HCT116 (cell line): Measurements from ENCODE around the gene RNF151. TPM values are rescaled to one million over a fixed set of nuclear protein-coding genes. Genes with fewer than 3 reads are reported as not detected.

ENCODE experiments used
- ATAC-seq: fragments of 200-7000 bp; cut with Tn5 transposase; 2 replicates; pipeline ENCODE4 v1.9.1; 2020; ENCODE audit warnings: mild to moderate bottlenecking, moderate library complexity
- BruUV-seq: library from RNA; stranded (reverse); fragments of 400-500 nt; replicated peaks from 2 replicates; lab custom pipeline; 2021; lab: Mats Ljungman, UMichigan
- CTCF ChIA-PET: fragments of 300-600 bp; sonication (Branson Sonifier 250); formaldehyde crosslinking; loops from one replicate; lab custom pipeline; 2021; ENCODE audit warnings: antibody characterized with exemption; lab: Charles Lee
- POLR2A ChIA-PET: fragments of 300-600, 350-600 bp; sonication (Branson Sonifier 250); formaldehyde crosslinking; loops from one replicate; lab custom pipeline; 2021; ENCODE audit warnings: antibody characterized with exemption; lab: Charles Lee
- RAD21 ChIA-PET, 2 experiments: fragments of 300-600 bp; sonication (Branson Sonifier 250); formaldehyde crosslinking; loops; one replicate each; lab custom pipeline; 2023; ENCODE audit warnings: low total read pairs in 2 of 2; ENCODE audit not compliant: uncharacterized antibody in 2 of 2, unreplicated experiment in 2 of 2, low non-redundant PET in 1 of 2; lab: Charles Lee
- DNase-seq: peaks from one replicate; pipeline ENCODE4 v3.0.0-alpha.2; 2010; ENCODE audit warnings: low read depth, low spot score
- H2AFZ ChIP-seq: fragments of 200-600 bp; shearing (Covaris generic), sonication (generic); 2 replicates; pipeline ENCODE4 v1.6.1; 2017; ENCODE audit warnings: low read depth, mixed run types, mixed read lengths, antibody characterized with exemption, low read length; ENCODE audit not compliant: poor library complexity, severe bottlenecking
- H3K27ac ChIP-seq: 2 replicates; pipeline ENCODE4 v1.5.1; 2012; ENCODE audit warnings: low read depth, low read length
- H3K27me3 ChIP-seq: fragments of 200-600 bp; sonication (generic); 2 replicates; pipeline ENCODE4 v1.6.1; 2016; ENCODE audit warnings: mixed run types, low read length, mixed read lengths; ENCODE audit not compliant: insufficient read depth
- H3K36me3 ChIP-seq, 2 experiments: fragments of 200-500 bp in 1 of 2; fragments of 200-600 bp in 1 of 2; sonication (Bioruptor generic) in 1 of 2; sonication (generic) in 1 of 2; 2 replicates each; pipeline versions ENCODE4 v1.5.1 to v1.6.1; 2014 to 2016; ENCODE audit warnings: low read length in 2 of 2, inconsistent platforms in 1 of 2, mixed read lengths in 1 of 2, mixed run types in 1 of 2; ENCODE audit not compliant: insufficient read depth in 2 of 2, control insufficient read depth in 1 of 2
- H3K4me1 ChIP-seq, 2 experiments: fragments of 200-600 bp in 1 of 2; sonication (generic) in 1 of 2; 2 replicates each; pipeline versions ENCODE4 v1.5.1 to v1.6.1; 2012 to 2017; ENCODE audit warnings: low read length in 2 of 2, inconsistent platforms in 1 of 2, mild to moderate bottlenecking in 1 of 2, mixed read lengths in 1 of 2, mixed run types in 1 of 2, moderate library complexity in 1 of 2; ENCODE audit not compliant: insufficient read depth in 2 of 2, control insufficient read depth in 1 of 2
- H3K4me2 ChIP-seq: fragments of 200-600 bp; sonication (generic); 2 replicates; pipeline ENCODE4 v1.6.1; 2017; ENCODE audit warnings: mixed run types, low read length, mixed read lengths
- H3K4me3 ChIP-seq, 2 experiments: fragments of 200-600 bp in 1 of 2; sonication (generic) in 1 of 2; replicated peaks in 1 of 2; 2 replicates each; pipeline ENCODE4 v1.5.1; 2011 to 2016; ENCODE audit warnings: low read length in 2 of 2, control low read depth in 1 of 2, low read depth in 1 of 2, mild to moderate bottlenecking in 1 of 2, mixed read lengths in 1 of 2, mixed run types in 1 of 2
- H3K79me2 ChIP-seq: fragments of 200-600 bp; sonication (generic); 2 replicates; pipeline ENCODE4 v1.6.1; 2017; ENCODE audit warnings: mild to moderate bottlenecking, mixed run types, low read length, moderate library complexity, mixed read lengths; ENCODE audit not compliant: insufficient read depth
- H3K9ac ChIP-seq: fragments of 200-600 bp; sonication (generic); 2 replicates; pipeline ENCODE4 v1.6.1; 2016; ENCODE audit warnings: low read length, mixed read lengths
- H3K9me2 ChIP-seq: fragments of 200-600 bp; sonication (generic), shearing (Covaris generic); 2 replicates; pipeline ENCODE4 v1.6.1; 2017; ENCODE audit warnings: mixed run types, mild to moderate bottlenecking, moderate library complexity; ENCODE audit not compliant: insufficient read depth
- H3K9me3 ChIP-seq, 2 experiments: fragments of 200-500 bp in 1 of 2; fragments of 200-600 bp in 1 of 2; sonication (Bioruptor generic) in 1 of 2; sonication (generic) in 1 of 2; 2 replicates each; pipeline ENCODE4 v1.6.1; 2014 to 2017; ENCODE audit warnings: low read length in 2 of 2, mixed read lengths in 2 of 2, inconsistent platforms in 1 of 2, low read depth in 1 of 2, mild to moderate bottlenecking in 1 of 2, mixed run types in 1 of 2, moderate library complexity in 1 of 2; ENCODE audit not compliant: control insufficient read depth in 1 of 2, insufficient read depth in 1 of 2
- H4K20me1 ChIP-seq: fragments of 200-600 bp; sonication (generic), shearing (Covaris generic); 2 replicates; pipeline ENCODE4 v1.6.1; 2017; ENCODE audit warnings: mixed run types, mild to moderate bottlenecking, moderate library complexity; ENCODE audit not compliant: insufficient read depth
- CBX3 ChIP-seq: IDR thresholded peaks from 2 replicates; pipeline ENCODE4 v1.6.1; 2012; ENCODE audit warnings: low read depth
- CEBPB ChIP-seq: IDR thresholded peaks from 2 replicates; pipeline ENCODE4 v1.6.1; 2012; ENCODE audit warnings: low read depth
- ELF1 ChIP-seq: IDR thresholded peaks from 2 replicates; pipeline ENCODE4 v1.6.1; 2012; ENCODE audit warnings: low read depth, borderline replicate concordance
- EZH2 ChIP-seq: fragments of 200-600 bp; sonication (generic); IDR thresholded peaks from 2 replicates; pipeline ENCODE4 v1.6.1; 2017; ENCODE audit warnings: antibody characterized with exemption, mixed run types
- EZH2phosphoT487 ChIP-seq: fragments of 200-600 bp; IDR thresholded peaks from 2 replicates; pipeline ENCODE4 v1.6.1; 2018; ENCODE audit warnings: antibody characterized with exemption, borderline replicate concordance
- FOSL1 ChIP-seq: IDR thresholded peaks from 2 replicates; pipeline ENCODE4 v1.6.1; 2012; ENCODE audit warnings: low read depth
- JUND ChIP-seq: IDR thresholded peaks from 2 replicates; pipeline ENCODE4 v1.6.1; 2012
- POLR2A ChIP-seq: IDR thresholded peaks from 2 replicates; pipeline ENCODE4 v1.7.0; 2011; ENCODE audit warnings: borderline replicate concordance; ENCODE audit not compliant: insufficient read depth, insufficient read length; ENCODE audit errors: extremely low read depth
- POLR2AphosphoS5 ChIP-seq: IDR thresholded peaks from 2 replicates; pipeline ENCODE4 v1.6.1; 2011; ENCODE audit warnings: mild to moderate bottlenecking, low read depth, low read length, moderate library complexity
- RAD21 ChIP-seq: IDR thresholded peaks from 2 replicates; pipeline ENCODE4 v1.6.1; 2012; ENCODE audit warnings: low read depth, mild to moderate bottlenecking
- SIN3A ChIP-seq: IDR thresholded peaks from 2 replicates; pipeline ENCODE4 v1.6.1; 2012; ENCODE audit warnings: low read depth
- SP1 ChIP-seq: IDR thresholded peaks from 2 replicates; pipeline ENCODE4 v1.6.1; 2012; ENCODE audit warnings: low read depth
- TCF7L2 ChIP-seq: IDR thresholded peaks from 2 replicates; pipeline ENCODE4 v1.7.0; 2011; ENCODE audit warnings: borderline replicate concordance, inconsistent platforms; ENCODE audit not compliant: insufficient read depth, insufficient read length; ENCODE audit errors: extremely low read depth
- YY1 ChIP-seq: IDR thresholded peaks from 2 replicates; pipeline ENCODE4 v1.6.1; 2011; ENCODE audit warnings: low read length, low read depth, moderate library complexity, mild to moderate bottlenecking; ENCODE audit not compliant: insufficient replicate concordance; ENCODE audit errors: extremely low read depth
- ZFX ChIP-seq: fragments of 450-650 bp; IDR thresholded peaks from 2 replicates; pipeline ENCODE4 v1.6.1; 2017
- ZNF274 ChIP-seq: fragments of 200-500 bp; sonication (Bioruptor generic); IDR thresholded peaks from 2 replicates; pipeline ENCODE4 v1.6.1; 2014; ENCODE audit warnings: mild to moderate bottlenecking, low read depth, low read length, inconsistent platforms
- intact Hi-C: fragments of 100-400 bp; cut with micrococcal nuclease; formaldehyde crosslinking; loops from 2 replicates; pipeline ENCODE4 v1.10.0; 2022
- total RNA-seq: library from RNA; stranded (reverse); gene quantifications from one replicate; pipeline ENCODE4 v1.2.1, GENCODE V29; 2021; ENCODE audit not compliant: unreplicated experiment
- TF ChIP-seq, protein P1 (sequence below): IDR thresholded peaks from 2 replicates; pipeline ENCODE4 v1.6.1; 2012
- TF ChIP-seq, protein P2 (sequence below): IDR thresholded peaks from 2 replicates; pipeline ENCODE4 v1.6.1; 2012
- TF ChIP-seq, protein P3 (sequence below): IDR thresholded peaks from 2 replicates; pipeline ENCODE4 v1.6.1; 2012; ENCODE audit warnings: low read depth
- TF ChIP-seq, protein P4 (sequence below): IDR thresholded peaks from 2 replicates; pipeline ENCODE4 v1.6.1; 2011; ENCODE audit warnings: mild to moderate bottlenecking, low read length, moderate library complexity; ENCODE audit not compliant: insufficient replicate concordance; ENCODE audit errors: extremely low read depth

Gene RNF151
- total RNA-seq, 1 experiment from 2014 or later = 0.30 TPM

DNA sequence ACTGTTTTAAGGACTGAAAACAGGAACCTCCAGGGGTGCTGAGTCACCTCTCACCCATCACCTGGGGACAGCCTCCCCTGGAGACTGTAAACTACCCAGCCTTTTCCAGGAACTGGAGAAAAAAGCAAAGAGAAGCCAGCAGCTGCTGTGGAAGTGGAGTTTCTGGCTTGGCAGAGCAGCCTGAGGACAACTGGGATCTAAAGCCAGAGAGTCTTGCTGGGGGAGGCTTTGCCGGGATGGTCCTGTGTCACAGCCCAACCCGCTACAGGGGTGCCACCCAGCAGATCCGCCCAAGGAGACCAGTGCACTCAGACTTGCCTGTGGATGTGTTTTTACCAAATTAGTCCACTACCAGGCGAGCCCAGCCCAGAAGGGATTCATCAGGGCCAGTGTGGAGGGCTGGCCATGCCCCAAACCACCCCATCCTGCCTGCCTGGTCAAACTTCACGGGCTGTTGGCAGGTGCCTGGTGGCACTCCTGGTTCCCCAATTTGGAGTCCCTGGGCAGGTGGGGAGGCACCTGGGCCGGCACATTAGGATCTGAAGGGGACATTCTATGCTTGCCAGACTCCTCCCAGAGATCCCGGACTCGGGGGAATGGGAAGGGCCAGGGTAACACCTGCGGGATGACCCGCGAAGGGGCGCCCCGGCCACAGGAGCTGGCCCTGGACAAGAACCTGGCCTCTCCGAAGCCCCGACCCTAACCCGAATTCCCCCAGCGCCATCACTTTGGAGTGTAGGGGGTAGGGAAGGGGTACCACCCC lies 24.4 kb upstream of the RNF151 start:
- ATAC-seq (0 out of 2 replicates have a peak, but pooled peaks have one; percentile 1), DNase-seq (no peak)
- POLR2A ChIA-PET = interaction anchor here (1.3 to 1.9 kb wide), 3 partner anchors 15 to 22 kb away, joined by 3 to 9 read pairs (median 8); partner anchors contain the start of gene RPS2
- TSS peak; percentile 68 for BruUV-seq
- H3K4me3 ChIP-seq = peak overlapping the region; percentile 86 to 87
- H3K9me3 ChIP-seq = no peaks in the 10 kb centered on the region
- no peaks in the 10 kb centered on the region for H3K79me2 ChIP-seq
- RAD21 ChIA-PET = interaction anchor here in 1 of 2 experiments (0.9 kb wide), 1 partner anchor 10 kb away, joined by 3 read pairs; no protein-coding TSS in a partner anchor
- no peaks in the 10 kb centered on the region for H4K20me1 ChIP-seq
- H3K27me3 ChIP-seq = no peaks in the 10 kb centered on the region
- peak overlapping the region; percentile 61 for H3K27ac ChIP-seq
- H3K9ac ChIP-seq = peak overlapping the region; percentile 82
- peak overlapping the region; percentile 100 for H3K4me2 ChIP-seq
- H2AFZ ChIP-seq = no peak overlapping the region
- TF ChIP-seq ZNF274 (no peak), ZFX (no peak), POLR2A (no peak), SIN3A (no peak), YY1 (no peak), SP1 (no peak), EZH2 (no peak), ELF1 (no peak), JUND (no peak), CBX3 (no peak), RAD21 (no peak), EZH2phosphoT487 (no peak), FOSL1 (no peak), CEBPB (no peak), POLR2AphosphoS5 (no peak), TCF7L2 (no peak)
- TF ChIP-seq, protein P1, sequence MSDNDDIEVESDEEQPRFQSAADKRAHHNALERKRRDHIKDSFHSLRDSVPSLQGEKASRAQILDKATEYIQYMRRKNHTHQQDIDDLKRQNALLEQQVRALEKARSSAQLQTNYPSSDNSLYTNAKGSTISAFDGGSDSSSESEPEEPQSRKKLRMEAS = no peak
- TF ChIP-seq, protein P2, sequence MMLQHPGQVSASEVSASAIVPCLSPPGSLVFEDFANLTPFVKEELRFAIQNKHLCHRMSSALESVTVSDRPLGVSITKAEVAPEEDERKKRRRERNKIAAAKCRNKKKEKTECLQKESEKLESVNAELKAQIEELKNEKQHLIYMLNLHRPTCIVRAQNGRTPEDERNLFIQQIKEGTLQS = no peak
- TF ChIP-seq, protein P3, sequence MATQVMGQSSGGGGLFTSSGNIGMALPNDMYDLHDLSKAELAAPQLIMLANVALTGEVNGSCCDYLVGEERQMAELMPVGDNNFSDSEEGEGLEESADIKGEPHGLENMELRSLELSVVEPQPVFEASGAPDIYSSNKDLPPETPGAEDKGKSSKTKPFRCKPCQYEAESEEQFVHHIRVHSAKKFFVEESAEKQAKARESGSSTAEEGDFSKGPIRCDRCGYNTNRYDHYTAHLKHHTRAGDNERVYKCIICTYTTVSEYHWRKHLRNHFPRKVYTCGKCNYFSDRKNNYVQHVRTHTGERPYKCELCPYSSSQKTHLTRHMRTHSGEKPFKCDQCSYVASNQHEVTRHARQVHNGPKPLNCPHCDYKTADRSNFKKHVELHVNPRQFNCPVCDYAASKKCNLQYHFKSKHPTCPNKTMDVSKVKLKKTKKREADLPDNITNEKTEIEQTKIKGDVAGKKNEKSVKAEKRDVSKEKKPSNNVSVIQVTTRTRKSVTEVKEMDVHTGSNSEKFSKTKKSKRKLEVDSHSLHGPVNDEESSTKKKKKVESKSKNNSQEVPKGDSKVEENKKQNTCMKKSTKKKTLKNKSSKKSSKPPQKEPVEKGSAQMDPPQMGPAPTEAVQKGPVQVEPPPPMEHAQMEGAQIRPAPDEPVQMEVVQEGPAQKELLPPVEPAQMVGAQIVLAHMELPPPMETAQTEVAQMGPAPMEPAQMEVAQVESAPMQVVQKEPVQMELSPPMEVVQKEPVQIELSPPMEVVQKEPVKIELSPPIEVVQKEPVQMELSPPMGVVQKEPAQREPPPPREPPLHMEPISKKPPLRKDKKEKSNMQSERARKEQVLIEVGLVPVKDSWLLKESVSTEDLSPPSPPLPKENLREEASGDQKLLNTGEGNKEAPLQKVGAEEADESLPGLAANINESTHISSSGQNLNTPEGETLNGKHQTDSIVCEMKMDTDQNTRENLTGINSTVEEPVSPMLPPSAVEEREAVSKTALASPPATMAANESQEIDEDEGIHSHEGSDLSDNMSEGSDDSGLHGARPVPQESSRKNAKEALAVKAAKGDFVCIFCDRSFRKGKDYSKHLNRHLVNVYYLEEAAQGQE = no peak
- TF ChIP-seq, protein P4, sequence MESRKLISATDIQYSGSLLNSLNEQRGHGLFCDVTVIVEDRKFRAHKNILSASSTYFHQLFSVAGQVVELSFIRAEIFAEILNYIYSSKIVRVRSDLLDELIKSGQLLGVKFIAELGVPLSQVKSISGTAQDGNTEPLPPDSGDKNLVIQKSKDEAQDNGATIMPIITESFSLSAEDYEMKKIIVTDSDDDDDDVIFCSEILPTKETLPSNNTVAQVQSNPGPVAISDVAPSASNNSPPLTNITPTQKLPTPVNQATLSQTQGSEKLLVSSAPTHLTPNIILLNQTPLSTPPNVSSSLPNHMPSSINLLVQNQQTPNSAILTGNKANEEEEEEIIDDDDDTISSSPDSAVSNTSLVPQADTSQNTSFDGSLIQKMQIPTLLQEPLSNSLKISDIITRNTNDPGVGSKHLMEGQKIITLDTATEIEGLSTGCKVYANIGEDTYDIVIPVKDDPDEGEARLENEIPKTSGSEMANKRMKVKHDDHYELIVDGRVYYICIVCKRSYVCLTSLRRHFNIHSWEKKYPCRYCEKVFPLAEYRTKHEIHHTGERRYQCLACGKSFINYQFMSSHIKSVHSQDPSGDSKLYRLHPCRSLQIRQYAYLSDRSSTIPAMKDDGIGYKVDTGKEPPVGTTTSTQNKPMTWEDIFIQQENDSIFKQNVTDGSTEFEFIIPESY = no peak
- H3K36me3 ChIP-seq = peaks cover 5 to 6% of the 10 kb centered on the region in 2 experiments; a peak in 3 of 4 replicates
- H3K9me2 ChIP-seq = no peaks in the 10 kb centered on the region
- intact Hi-C loops = no loop called here
- peaks cover 14 to 26% of the 10 kb centered on the region in 2 experiments for H3K4me1 ChIP-seq
- CTCF ChIA-PET = interaction anchor here (1.1 kb wide), 1 partner anchor 19 kb away, joined by 5 read pairs; no protein-coding TSS in a partner anchor
